Testis (tissue), 3 donors: Measurements from ENCODE around the gene DNTTIP2. TPM values are rescaled to one million over a fixed set of nuclear protein-coding genes. Genes with fewer than 3 reads are reported as not detected.

Experiments
- DNase-seq: peaks from one replicate; pipeline ENCODE4 v3.0.0-alpha.2; 2019
- H3K27ac ChIP-seq, 2 donors: fragments of 200-600 bp; sonication (generic); one replicate each; pipeline ENCODE4 v1.5.1; 2019
- H3K27me3 ChIP-seq: fragments of 200-600 bp; sonication (generic); one replicate; pipeline ENCODE4 v1.5.1; 2019
- H3K36me3 ChIP-seq: fragments of 200-600 bp; sonication (generic); one replicate; pipeline ENCODE4 v1.5.1; 2017; ENCODE audit warnings: low read depth; ENCODE audit errors: missing control alignments
- H3K4me1 ChIP-seq: fragments of 200-600 bp; sonication (generic); one replicate; pipeline ENCODE4 v1.5.1; 2019
- H3K4me3 ChIP-seq, 2 donors: fragments of 200-600 bp; sonication (generic); one replicate each; pipeline ENCODE4 v1.5.1; 2017 to 2019
- H3K9me3 ChIP-seq: fragments of 200-600 bp; sonication (generic); one replicate; pipeline ENCODE4 v1.5.1; 2017
- CTCF ChIP-seq, 3 experiments: fragments of 450-650 bp in 2 of 3; fragments of 200-600 bp in 1 of 3; sonication (generic) in 1 of 3; IDR thresholded peaks; one replicate each; pipeline ENCODE4 v1.5.1; 2016 to 2019; ENCODE audit warnings: antibody characterized with exemption in 3 of 3, mild to moderate bottlenecking in 2 of 3, moderate library complexity in 1 of 3
- POLR2A ChIP-seq: fragments of 450-650 bp; IDR thresholded peaks from one replicate; pipeline ENCODE4 v1.6.1; 2017; ENCODE audit warnings: antibody characterized with exemption, mild to moderate bottlenecking, moderate library complexity
- WGBS, 2 donors: methylation state at CpG; one replicate each; pipeline ENCODE4 v1.1.5; 2018; 5-methylcytosine and 5-hydroxymethylcytosine counted together
- intact Hi-C: fragments of 100-400 bp; cut with DNase I; formaldehyde crosslinking; loops from one replicate; pipeline ENCODE4 v1.15.1; 2023; ENCODE audit warnings: low total_unique reads
- polyA plus RNA-seq: library from polyadenylated mRNA; stranded (reverse); fragments of 350-450 nt; fragmentation: Illumina TruSeq; extraction: RNeasy Lipid Tissue Mini Kit (QIAGEN cat#74804); gene quantifications from one replicate; pipeline ENCODE4 v1.2.3, GENCODE V29; 2014; ENCODE audit warnings: low read depth, low replicate concordance; ENCODE audit not compliant: insufficient read depth
- total RNA-seq, 2 donors: library from RNA; depleted of rRNA; stranded (reverse); fragments of >200 nt; gene quantifications; one replicate each; pipeline ENCODE4 v1.2.3, GENCODE V29; 2016

DNTTIP2 gene
- total and polyA plus RNA-seq, 3 donors from 2014 or later = 17.0 to 35.4 (median 30.8) TPM

DNA sequence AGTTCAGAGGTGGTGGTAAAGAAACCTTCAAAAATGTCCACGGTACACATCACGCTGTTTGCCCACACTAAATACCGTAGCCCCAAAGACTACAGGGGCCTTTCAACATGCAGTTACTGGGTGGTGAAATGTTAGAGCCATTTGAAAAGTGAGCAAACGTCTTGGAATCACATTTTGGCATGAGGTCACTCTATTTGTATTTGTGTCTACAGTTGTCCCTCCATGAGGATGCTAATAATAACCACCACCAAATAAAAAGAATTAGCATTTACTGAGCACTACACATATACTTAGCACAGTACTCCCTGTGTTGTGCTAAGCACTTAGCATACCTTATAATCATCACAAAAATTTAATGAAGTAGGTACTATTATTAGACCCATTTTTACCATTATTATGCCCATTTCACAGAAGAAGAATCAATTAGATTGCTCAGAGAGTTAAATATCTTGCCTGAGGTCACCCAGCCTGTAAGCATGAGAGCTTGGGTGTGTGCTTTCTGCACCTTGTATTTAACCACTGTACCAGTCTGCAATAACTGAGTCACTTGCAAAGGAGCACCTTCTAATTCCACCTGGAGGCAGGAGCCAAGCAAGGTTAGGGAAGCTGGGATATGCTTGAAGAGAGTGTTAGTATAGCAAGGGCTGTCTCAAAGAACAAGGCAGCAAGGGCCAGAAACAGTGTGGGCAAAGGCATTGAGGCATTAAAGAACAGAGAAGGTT, 57.4 kb downstream of the DNTTIP2 start:
- 80 to 92% methylated on average over 4 of the region's 4 CpGs for WGBS, 2 donors
- H3K27me3 ChIP-seq = no peaks in the 10 kb centered on the region
- H3K36me3 ChIP-seq = no peaks in the 10 kb centered on the region
- H3K4me3 ChIP-seq = no peak overlapping the region
- no peak for TF ChIP-seq POLR2A
- no peak for TF ChIP-seq CTCF (IDR thresholded peaks at IDR 0.05)
- intact Hi-C loops = no loop called here
- H3K27ac ChIP-seq = no peak overlapping the region
- DNase-seq = no peak
- no peaks in the 10 kb centered on the region for H3K4me1 ChIP-seq
- no peaks in the 10 kb centered on the region for H3K9me3 ChIP-seq

DNA sequence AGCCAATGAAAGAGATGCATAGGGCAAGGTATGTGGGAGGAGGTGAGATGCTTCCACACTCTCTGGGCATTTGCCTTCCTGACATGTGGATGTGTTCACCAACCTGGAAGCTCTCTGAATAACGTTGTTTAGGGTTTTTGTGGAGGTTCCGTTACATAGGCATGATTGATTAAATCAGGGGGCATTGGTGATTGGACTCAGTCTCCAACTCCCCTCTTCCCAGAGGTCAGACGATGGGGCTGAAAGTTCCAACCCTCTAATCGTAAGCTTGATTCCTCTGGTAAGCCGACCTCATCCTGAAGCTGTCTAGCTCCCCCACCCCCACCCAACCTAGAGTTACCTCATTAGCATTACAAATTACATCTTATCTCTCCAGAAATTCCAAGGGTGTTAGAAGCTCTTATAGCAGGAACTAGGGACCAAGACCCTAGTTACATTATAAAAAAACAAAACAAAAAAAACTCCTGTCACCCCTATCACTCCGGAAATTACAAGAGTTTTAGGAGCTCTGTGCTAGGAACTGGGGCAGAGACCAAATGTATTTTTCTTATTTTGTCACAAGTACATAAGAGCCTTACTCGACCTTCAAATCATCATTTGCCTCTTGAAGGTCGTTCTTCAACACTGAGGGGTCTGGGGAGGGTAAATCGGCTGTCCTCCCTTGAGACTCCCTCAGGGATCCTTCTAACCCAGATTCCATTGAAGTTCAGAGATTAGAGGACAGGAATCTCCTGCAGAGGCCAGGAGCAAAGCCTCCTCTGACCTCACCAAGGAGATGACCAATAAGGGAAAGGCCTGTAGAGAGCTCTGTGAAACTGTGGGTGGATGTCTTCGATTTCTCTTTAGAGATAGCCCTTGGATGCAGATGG, 58.2 kb downstream of the DNTTIP2 start:
- no peak for DNase-seq
- TF ChIP-seq POLR2A = no peak
- TF ChIP-seq CTCF (IDR thresholded peaks at IDR 0.05) = no peak

DNA sequence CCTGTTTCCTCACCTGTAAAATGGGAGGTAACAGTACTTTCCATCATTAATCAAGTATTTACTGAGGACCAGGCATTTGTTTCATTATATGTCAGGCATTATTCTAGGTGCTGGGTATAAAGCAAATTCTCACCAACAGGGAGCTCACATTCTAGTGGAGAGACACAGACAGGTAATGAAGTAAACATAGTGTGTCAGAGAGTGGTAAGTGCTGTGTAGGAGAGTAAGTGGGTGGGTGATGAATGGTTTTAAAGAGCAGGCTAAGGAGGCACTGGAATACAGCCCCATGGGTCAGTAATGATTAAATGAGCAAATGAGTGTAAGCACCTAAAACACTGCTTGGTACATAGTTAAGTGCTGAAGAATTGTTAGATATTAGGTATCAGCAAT, 60.4 kb downstream of the DNTTIP2 start:
- intact Hi-C loops = loop anchor here (10.0 kb wide), 1 partner anchor 194 kb away; no protein-coding TSS in a partner anchor
- no peak for DNase-seq

More for the DNA sequence above, 58.2 kb downstream of the DNTTIP2 start:
- no peak overlapping the region for H3K4me3 ChIP-seq
- H3K36me3 ChIP-seq = no peaks in the 10 kb centered on the region
- intact Hi-C loops = no loop called here
- no peaks in the 10 kb centered on the region for H3K27me3 ChIP-seq
- 68% methylated on average over 10 of the region's 10 CpGs for WGBS, 2 donors
- H3K27ac ChIP-seq = no peak overlapping the region
- no peaks in the 10 kb centered on the region for H3K9me3 ChIP-seq
- H3K4me1 ChIP-seq = peaks cover 3% of the 10 kb centered on the region

DNA sequence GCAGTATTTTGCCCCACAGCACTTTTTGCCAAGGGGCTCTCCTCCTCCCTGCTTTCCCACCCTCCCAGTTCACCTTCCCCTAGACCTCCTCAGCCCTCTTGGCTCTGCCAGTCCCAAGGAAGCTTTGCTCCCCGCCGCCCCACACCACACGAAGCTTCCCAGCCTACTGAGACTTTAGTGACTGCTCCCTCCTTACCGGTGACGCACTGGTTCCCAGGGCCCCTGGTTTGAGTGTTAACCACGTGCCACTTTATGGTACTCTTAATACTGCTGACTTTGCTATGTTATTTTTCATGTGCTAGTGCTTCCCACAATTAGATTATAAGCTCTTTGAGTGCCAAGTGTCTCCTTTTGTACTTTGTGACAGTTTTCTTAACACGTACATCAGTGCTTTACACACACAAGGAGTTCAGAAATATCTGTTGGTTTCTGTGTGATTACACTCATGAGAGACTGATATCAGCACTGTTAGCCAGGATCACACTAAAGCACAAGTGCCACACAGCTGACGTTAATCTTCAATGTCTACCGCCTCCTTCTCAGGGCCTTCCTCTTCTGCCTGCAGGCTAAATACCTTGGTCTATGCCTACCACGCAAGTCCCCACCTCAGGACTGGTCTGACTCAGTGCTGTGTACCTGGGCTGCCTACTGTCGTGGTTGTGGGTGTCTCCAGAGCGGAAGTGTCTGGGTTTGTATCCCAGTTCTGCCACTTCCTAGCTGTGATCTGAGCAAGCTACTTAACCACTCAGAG, 61.0 kb downstream of the DNTTIP2 start:
- no peak for TF ChIP-seq CTCF (IDR thresholded peaks at IDR 0.05)
- no peak for TF ChIP-seq POLR2A
- Histone ChIP-seq H3K36me3 (no peaks in the 10 kb centered on the region), H3K27ac (no peak overlapping the region), H3K9me3 (no peaks in the 10 kb centered on the region), H3K4me3 (no peak overlapping the region), H3K4me1 (peaks cover 8% of the 10 kb centered on the region), H3K27me3 (no peaks in the 10 kb centered on the region)
- WGBS, 2 donors = 83 to 89% methylated on average over 12 of the region's 12 CpGs
- no peak for DNase-seq
- intact Hi-C loops = loop anchor here (10.0 kb wide), 1 partner anchor 193 kb away; no protein-coding TSS in a partner anchor

More for the DNA sequence above, 60.4 kb downstream of the DNTTIP2 start:
- H3K4me1 ChIP-seq = peaks cover 8% of the 10 kb centered on the region
- H3K9me3 ChIP-seq = no peaks in the 10 kb centered on the region
- H3K27me3 ChIP-seq = no peaks in the 10 kb centered on the region
- no peak overlapping the region for H3K4me3 ChIP-seq
- H3K36me3 ChIP-seq = no peaks in the 10 kb centered on the region
- TF ChIP-seq POLR2A (no peak), CTCF (IDR thresholded peaks at IDR 0.05) (no peak)
- H3K27ac ChIP-seq = no peak overlapping the region
